HG03196 (cell line): ENCODE results near the gene CTXN3.
A peak's percentile ranks its signal among the peaks of the same experiment; 100 is the strongest.

Experiments used
- ATAC-seq: cut with Tn5 transposase; IDR thresholded peaks from one replicate; pipeline ENCODE4 v1.9.1; 2021; ENCODE audit not compliant: unreplicated experiment

The CTXN3 gene

GRCh38 chr5:127696683-127697082 lies 47.8 kb downstream of the CTXN3 start:
- ATAC-seq, result no peak

GRCh38 chr5:127697894-127698600 lies 49.2 kb downstream of the CTXN3 start:
- ATAC-seq, result no peak

GRCh38 chr5:127699416-127699815 lies 50.5 kb downstream of the CTXN3 start:
- no peak for ATAC-seq

GRCh38 chr5:127700237-127700766 lies 51.4 kb downstream of the CTXN3 start:
- no peak for ATAC-seq

GRCh38 chr5:127702434-127702833 lies 53.6 kb downstream of the CTXN3 start:
- ATAC-seq, result no peak

GRCh38 chr5:127702926-127703561 lies 54.2 kb downstream of the CTXN3 start, which contains the start of gene CCDC192:
CCDC192 (plus strand) TSS chr5:127703391; CDS start chr5:127703446, 55 bp downstream.
- no peak for ATAC-seq

- ATAC-seq, result peak; percentile 55
Measured at GRCh38 chr5:127705120-127705892, 56.4 kb downstream of the CTXN3 start.

- ATAC-seq, result no peak
Measured at GRCh38 chr5:127706691-127707090, 57.8 kb downstream of the CTXN3 start.

GRCh38 chr5:127707209-127707608 lies 58.3 kb downstream of the CTXN3 start:
- no peak for ATAC-seq
